Stimulated activated naive CD8-positive, alpha-beta T cell treated with anti-CD3 and anti-CD28 coated beads, Interleukin-15, amount 100 ng/mL, for 72 hours (primary cell): ENCODE measurements around the gene APOA1.

Source experiments
- ATAC-seq: fragments of 150-1000 bp; cut with Tn5 transposase; 2 replicates; pipeline ENCODE4 v1.10.0; 2021; ENCODE audit warnings: mild to moderate bottlenecking, moderate library complexity
- DNase-seq, 2 donors: peaks; one replicate each; pipeline ENCODE4 v3.0.0; 2021 to 2022
- H3K27ac Mint-ChIP-seq, 2 donors: one replicate each; pipeline ENCODE4 v1.8.0; 2022; ENCODE audit warnings: mild to moderate bottlenecking in 2 of 2, mixed read lengths in 2 of 2, moderate library complexity in 2 of 2
- H3K27me3 Mint-ChIP-seq: one replicate; pipeline ENCODE4 v1.8.0; 2022; ENCODE audit warnings: mixed read lengths
- H3K4me1 Mint-ChIP-seq: one replicate; pipeline ENCODE4 v1.8.0; 2022; ENCODE audit warnings: mild to moderate bottlenecking, mixed read lengths
- H3K4me3 Mint-ChIP-seq, 2 donors: one replicate each; pipeline ENCODE4 v1.8.0; 2022; ENCODE audit warnings: mild to moderate bottlenecking in 2 of 2, mixed read lengths in 2 of 2, moderate library complexity in 1 of 2
- H3K9me3 Mint-ChIP-seq, 2 donors: one replicate each; pipeline ENCODE4 v1.8.0; 2022; ENCODE audit warnings: mixed read lengths in 2 of 2

The APOA1 gene

GRCh38 chr11:116837231-116838091 lies at the start of gene APOA1:
Gene APOA1, minus strand, starts transcription at chr11:116837622. Its CDS starts 235 bp downstream, at chr11:116837387.
- H3K27ac Mint-ChIP-seq: peak within 1 kb of the TSS in 1 of 2 donors; percentile 52
- H3K27me3 Mint-ChIP-seq: peaks cover 8% of the 10 kb centered on the region
- no peak within 1 kb of the TSS for H3K4me3 Mint-ChIP-seq
- no peak for DNase-seq
- peaks cover 20% of the 10 kb centered on the region for H3K4me1 Mint-ChIP-seq
- H3K9me3 Mint-ChIP-seq: no peaks in the 10 kb centered on the region
- ATAC-seq: no peak

GRCh38 chr11:116885951-116886655 lies 48.7 kb upstream of the APOA1 start:
- H3K27me3 Mint-ChIP-seq: no peaks in the 10 kb centered on the region
- peak overlapping the region in 1 of 2 donors; percentile 12 for H3K27ac Mint-ChIP-seq
- DNase-seq (no peak), ATAC-seq (no peak)
- H3K4me1 Mint-ChIP-seq: peaks cover 21% of the 10 kb centered on the region
- H3K4me3 Mint-ChIP-seq: no peak overlapping the region
- no peaks in the 10 kb centered on the region for H3K9me3 Mint-ChIP-seq

- Mint-ChIP-seq H3K4me1 (peaks cover 21% of the 10 kb centered on the region), H3K4me3 (no peak overlapping the region), H3K27me3 (no peaks in the 10 kb centered on the region), H3K27ac (no peak overlapping the region), H3K9me3 (no peaks in the 10 kb centered on the region)
- ATAC-seq (peak; percentile 78), DNase-seq (peak in 1 of 2 donors; percentile 14)
Observed at GRCh38 chr11:116882386-116882785, 45.0 kb upstream of the APOA1 start.

- Mint-ChIP-seq H3K9me3 (no peaks in the 10 kb centered on the region), H3K4me1 (peaks cover 21% of the 10 kb centered on the region), H3K4me3 (no peak overlapping the region), H3K27ac (no peak overlapping the region), H3K27me3 (no peaks in the 10 kb centered on the region)
- ATAC-seq (no peak), DNase-seq (no peak)
Observed at GRCh38 chr11:116881143-116881542, 43.7 kb upstream of the APOA1 start.

GRCh38 chr11:116879800-116880625 lies 42.6 kb upstream of the APOA1 start:
- ATAC-seq (peak; percentile 80), DNase-seq (no peak)
- no peak overlapping the region for H3K4me3 Mint-ChIP-seq
- H3K4me1 Mint-ChIP-seq: peaks cover 21% of the 10 kb centered on the region
- no peak overlapping the region for H3K27ac Mint-ChIP-seq
- H3K27me3 Mint-ChIP-seq: no peaks in the 10 kb centered on the region
- no peaks in the 10 kb centered on the region for H3K9me3 Mint-ChIP-seq

GRCh38 chr11:116876656-116877055 lies 39.2 kb upstream of the APOA1 start:
- DNase-seq: no peak
- no peak overlapping the region for H3K27ac Mint-ChIP-seq
- peaks cover 12% of the 10 kb centered on the region for H3K4me1 Mint-ChIP-seq
- ATAC-seq: no peak
- no peak overlapping the region for H3K4me3 Mint-ChIP-seq
- H3K27me3 Mint-ChIP-seq: no peaks in the 10 kb centered on the region
- no peaks in the 10 kb centered on the region for H3K9me3 Mint-ChIP-seq

GRCh38 chr11:116875194-116875593 lies 37.8 kb upstream of the APOA1 start:
- Mint-ChIP-seq H3K27ac (no peak overlapping the region), H3K27me3 (no peaks in the 10 kb centered on the region), H3K4me3 (no peak overlapping the region), H3K4me1 (peaks cover 8% of the 10 kb centered on the region), H3K9me3 (no peaks in the 10 kb centered on the region)
- DNase-seq (no peak), ATAC-seq (no peak)

GRCh38 chr11:116874251-116874650 lies 36.8 kb upstream of the APOA1 start:
- ATAC-seq (no peak), DNase-seq (no peak)
- Mint-ChIP-seq H3K4me3 (no peak overlapping the region), H3K4me1 (peaks cover 9% of the 10 kb centered on the region), H3K27ac (no peak overlapping the region), H3K27me3 (no peaks in the 10 kb centered on the region), H3K9me3 (no peaks in the 10 kb centered on the region)

- no peaks in the 10 kb centered on the region for H3K27me3 Mint-ChIP-seq
- no peak overlapping the region for H3K27ac Mint-ChIP-seq
- H3K9me3 Mint-ChIP-seq: no peaks in the 10 kb centered on the region
- H3K4me3 Mint-ChIP-seq: no peak overlapping the region
- DNase-seq (no peak), ATAC-seq (no peak)
- H3K4me1 Mint-ChIP-seq: peaks cover 9% of the 10 kb centered on the region
Observed at GRCh38 chr11:116873381-116873780, 36.0 kb upstream of the APOA1 start.

- Mint-ChIP-seq H3K4me1 (peaks cover 9% of the 10 kb centered on the region), H3K27ac (no peak overlapping the region), H3K4me3 (no peak overlapping the region), H3K27me3 (no peaks in the 10 kb centered on the region), H3K9me3 (no peaks in the 10 kb centered on the region)
- no peak for DNase-seq
- ATAC-seq: no peak
Observed at GRCh38 chr11:116871248-116871647, 33.8 kb upstream of the APOA1 start.

GRCh38 chr11:116870054-116870453 lies 32.6 kb upstream of the APOA1 start:
- ATAC-seq: no peak
- Mint-ChIP-seq H3K4me1 (peaks cover 9% of the 10 kb centered on the region), H3K9me3 (no peaks in the 10 kb centered on the region), H3K27me3 (no peaks in the 10 kb centered on the region), H3K4me3 (no peak overlapping the region), H3K27ac (peak overlapping the region; percentile 34 to 66)
- no peak for DNase-seq

GRCh38 chr11:116869610-116870009 lies 32.2 kb upstream of the APOA1 start:
- H3K27ac Mint-ChIP-seq: peak overlapping the region in 1 of 2 donors; percentile 34
- H3K4me1 Mint-ChIP-seq: peaks cover 9% of the 10 kb centered on the region
- H3K9me3 Mint-ChIP-seq: no peaks in the 10 kb centered on the region
- ATAC-seq (no peak), DNase-seq (no peak)
- H3K27me3 Mint-ChIP-seq: no peaks in the 10 kb centered on the region
- H3K4me3 Mint-ChIP-seq: no peak overlapping the region

GRCh38 chr11:116868066-116868465 lies 30.6 kb upstream of the APOA1 start:
- H3K27ac Mint-ChIP-seq: no peak overlapping the region
- no peaks in the 10 kb centered on the region for H3K27me3 Mint-ChIP-seq
- no peak overlapping the region for H3K4me3 Mint-ChIP-seq
- no peaks in the 10 kb centered on the region for H3K9me3 Mint-ChIP-seq
- ATAC-seq: no peak
- H3K4me1 Mint-ChIP-seq: peaks cover 9% of the 10 kb centered on the region
- no peak for DNase-seq

GRCh38 chr11:116867619-116868018 lies 30.2 kb upstream of the APOA1 start:
- no peak for DNase-seq
- H3K27me3 Mint-ChIP-seq: no peaks in the 10 kb centered on the region
- H3K4me3 Mint-ChIP-seq: no peak overlapping the region
- no peaks in the 10 kb centered on the region for H3K9me3 Mint-ChIP-seq
- no peak for ATAC-seq
- peaks cover 9% of the 10 kb centered on the region for H3K4me1 Mint-ChIP-seq
- no peak overlapping the region for H3K27ac Mint-ChIP-seq

- H3K27ac Mint-ChIP-seq: no peak overlapping the region
- no peaks in the 10 kb centered on the region for H3K27me3 Mint-ChIP-seq
- peaks cover 9% of the 10 kb centered on the region for H3K4me1 Mint-ChIP-seq
- ATAC-seq (no peak), DNase-seq (no peak)
- H3K9me3 Mint-ChIP-seq: no peaks in the 10 kb centered on the region
- no peak overlapping the region for H3K4me3 Mint-ChIP-seq
Observed at GRCh38 chr11:116866804-116867455, 29.5 kb upstream of the APOA1 start.
